Sigmoid colon (tissue), 4 donors: Measurements from ENCODE around the gene CDH1.

ENCODE experiments used
- EP300 ChIP-seq, 4 donors: sonication (generic); formaldehyde crosslinking; IDR thresholded peaks; one replicate each; pipeline ENCODE4 v1.6.1; 2017; ENCODE audit warnings: antibody characterized with exemption in 4 of 4
- POLR2A ChIP-seq, 2 donors: fragments of 450-650 bp; IDR thresholded peaks; one replicate each; pipeline ENCODE4 v1.6.1; 2016; ENCODE audit warnings: antibody characterized with exemption in 2 of 2, mild to moderate bottlenecking in 2 of 2, moderate library complexity in 2 of 2
- POLR2AphosphoS5 ChIP-seq, 4 donors: sonication (generic); formaldehyde crosslinking; IDR thresholded peaks; one replicate each; pipeline ENCODE4 v1.6.1; 2017; ENCODE audit warnings: antibody characterized with exemption in 4 of 4
- TF ChIP-seq, protein P1 (sequence below), 4 experiments: fragments of 450-650 bp in 3 of 4; fragments of 200-600 bp in 1 of 4; IDR thresholded peaks; one replicate each; pipeline ENCODE4 v1.5.1; 2016 to 2019; ENCODE audit warnings: antibody characterized with exemption in 4 of 4, mild to moderate bottlenecking in 3 of 4, moderate library complexity in 2 of 4

DNA sequence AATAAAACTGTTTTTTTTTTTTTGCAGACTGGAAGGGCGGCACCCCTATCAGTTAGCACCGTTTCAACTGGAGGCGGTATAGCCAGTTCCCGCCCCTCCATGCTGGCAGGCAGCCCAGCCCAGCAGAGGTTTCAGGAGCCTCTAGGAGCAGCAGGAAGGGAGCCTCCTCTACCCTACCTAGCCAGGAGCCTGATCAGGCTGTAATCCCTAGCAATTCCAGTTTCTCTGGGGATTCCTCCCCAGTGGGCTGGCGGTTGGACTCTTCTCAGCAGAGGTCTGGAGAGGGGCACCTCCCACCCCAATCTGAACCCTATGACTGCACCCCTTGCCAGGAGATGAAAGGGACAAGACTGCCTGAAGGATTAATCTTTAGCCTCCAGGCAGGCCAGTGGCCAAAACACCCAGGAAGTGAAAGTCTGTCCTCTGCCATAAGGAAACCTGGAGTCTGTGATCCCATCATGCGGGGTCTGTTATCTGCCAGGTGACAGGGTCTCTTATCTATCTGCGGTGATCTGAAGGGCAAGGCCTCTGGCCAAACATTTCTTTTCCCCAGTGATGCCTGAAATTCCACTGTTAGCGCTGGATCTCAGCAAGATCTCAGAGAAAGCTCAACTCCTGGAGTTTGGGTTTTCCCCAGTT is 4.9 kb upstream of the CDH1 start:
- TF ChIP-seq POLR2A (IDR thresholded peaks at IDR 0.05) = no peak
- TF ChIP-seq, protein P1, sequence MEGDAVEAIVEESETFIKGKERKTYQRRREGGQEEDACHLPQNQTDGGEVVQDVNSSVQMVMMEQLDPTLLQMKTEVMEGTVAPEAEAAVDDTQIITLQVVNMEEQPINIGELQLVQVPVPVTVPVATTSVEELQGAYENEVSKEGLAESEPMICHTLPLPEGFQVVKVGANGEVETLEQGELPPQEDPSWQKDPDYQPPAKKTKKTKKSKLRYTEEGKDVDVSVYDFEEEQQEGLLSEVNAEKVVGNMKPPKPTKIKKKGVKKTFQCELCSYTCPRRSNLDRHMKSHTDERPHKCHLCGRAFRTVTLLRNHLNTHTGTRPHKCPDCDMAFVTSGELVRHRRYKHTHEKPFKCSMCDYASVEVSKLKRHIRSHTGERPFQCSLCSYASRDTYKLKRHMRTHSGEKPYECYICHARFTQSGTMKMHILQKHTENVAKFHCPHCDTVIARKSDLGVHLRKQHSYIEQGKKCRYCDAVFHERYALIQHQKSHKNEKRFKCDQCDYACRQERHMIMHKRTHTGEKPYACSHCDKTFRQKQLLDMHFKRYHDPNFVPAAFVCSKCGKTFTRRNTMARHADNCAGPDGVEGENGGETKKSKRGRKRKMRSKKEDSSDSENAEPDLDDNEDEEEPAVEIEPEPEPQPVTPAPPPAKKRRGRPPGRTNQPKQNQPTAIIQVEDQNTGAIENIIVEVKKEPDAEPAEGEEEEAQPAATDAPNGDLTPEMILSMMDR (IDR thresholded peaks at IDR 0.05) = no peak
- TF ChIP-seq EP300 (IDR thresholded peaks at IDR 0.05) = no peak
- no peak for TF ChIP-seq POLR2AphosphoS5 (IDR thresholded peaks at IDR 0.05)
